ENCODE measurements around the gene AP3B1. TPM values are rescaled to one million over a fixed set of nuclear protein-coding genes. Genes with fewer than 3 reads are reported as not detected.
A peak's percentile ranks its signal among the peaks of the same experiment; 100 is the strongest.

The AP3B1 gene
- total and polyA plus RNA-seq, 4 donors, result 24.7 to 46.4 (median 35.9) TPM

DNA sequence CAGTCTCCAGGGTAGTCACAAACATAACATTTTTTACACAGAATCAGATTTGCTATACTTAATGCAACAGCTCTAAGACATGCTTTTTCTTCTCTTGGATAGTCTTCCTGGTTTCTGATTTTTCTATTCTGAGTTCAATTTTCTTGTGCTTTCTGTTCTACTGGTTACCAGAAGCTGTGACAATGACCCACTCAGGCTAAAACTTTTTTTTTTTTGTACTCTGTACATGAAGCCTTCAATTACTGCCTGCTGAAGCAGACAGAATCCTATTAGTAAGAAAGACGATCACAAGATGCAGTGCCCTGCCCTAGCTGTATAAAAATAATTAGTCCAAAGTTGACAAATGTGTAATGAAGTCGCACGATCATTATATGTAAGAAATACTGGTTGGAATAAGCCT is 287.3 kb downstream of the AP3B1 start:
- no peak for DNase-seq (ENCODE audit: low read depth in 4 of 6, low spot score in 6 of 6)
- H3K27me3 ChIP-seq (ENCODE audit: control insufficient read depth, insufficient read depth, low read length), result peaks cover 11% of the 10 kb centered on the region
- no peaks in the 10 kb centered on the region for H3K36me3 ChIP-seq (ENCODE audit: control insufficient read depth, insufficient read depth, low read length)
- no peak overlapping the region for H3K27ac ChIP-seq (ENCODE audit: low read depth, low read length)
- H3K9me3 ChIP-seq (ENCODE audit: control insufficient read depth, insufficient read depth, low read length), result no peaks in the 10 kb centered on the region
- no peak overlapping the region for H3K4me3 ChIP-seq (ENCODE audit: low read depth, low read length)
- no CpG with 5 or more reads among the region's 3 CpGs for whole genome bisulfite sequencing (ENCODE audit: insufficient coverage)
- peaks cover 5% of the 10 kb centered on the region for H3K4me1 ChIP-seq (ENCODE audit: control insufficient read depth, insufficient read depth, low read length)

DNA sequence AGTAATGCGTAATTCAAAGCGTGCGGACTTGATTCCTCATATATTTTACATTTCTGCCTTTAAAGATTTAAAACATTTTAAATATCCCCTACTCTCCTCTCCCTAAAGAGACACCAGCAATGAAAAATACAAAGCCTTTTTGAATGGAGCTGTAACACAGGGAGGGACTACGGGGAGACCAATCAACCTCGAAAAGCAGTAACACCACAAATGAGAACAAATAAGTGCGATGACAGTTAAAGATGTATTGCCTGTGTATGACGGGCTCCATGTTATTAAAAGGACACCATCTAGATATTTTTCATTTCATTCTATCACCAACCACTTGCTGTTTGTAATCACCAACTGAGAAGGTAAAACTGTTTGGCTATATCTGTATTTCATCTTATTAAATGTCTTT is 288.0 kb downstream of the AP3B1 start:
- no CpG with 5 or more reads among the region's 7 CpGs for WGBS (ENCODE audit: insufficient coverage)
- peaks cover 5% of the 10 kb centered on the region for H3K4me1 ChIP-seq (ENCODE audit: control insufficient read depth, insufficient read depth, low read length)
- no peaks in the 10 kb centered on the region for H3K9me3 ChIP-seq (ENCODE audit: control insufficient read depth, insufficient read depth, low read length)
- no peak overlapping the region for H3K4me3 ChIP-seq (ENCODE audit: low read depth, low read length)
- H3K27me3 ChIP-seq (ENCODE audit: control insufficient read depth, insufficient read depth, low read length), result peaks cover 11% of the 10 kb centered on the region
- no peaks in the 10 kb centered on the region for H3K36me3 ChIP-seq (ENCODE audit: control insufficient read depth, insufficient read depth, low read length)
- no peak for DNase-seq (ENCODE audit: low read depth in 4 of 6, low spot score in 6 of 6)
- no peak overlapping the region for H3K27ac ChIP-seq (ENCODE audit: low read depth, low read length)

DNA sequence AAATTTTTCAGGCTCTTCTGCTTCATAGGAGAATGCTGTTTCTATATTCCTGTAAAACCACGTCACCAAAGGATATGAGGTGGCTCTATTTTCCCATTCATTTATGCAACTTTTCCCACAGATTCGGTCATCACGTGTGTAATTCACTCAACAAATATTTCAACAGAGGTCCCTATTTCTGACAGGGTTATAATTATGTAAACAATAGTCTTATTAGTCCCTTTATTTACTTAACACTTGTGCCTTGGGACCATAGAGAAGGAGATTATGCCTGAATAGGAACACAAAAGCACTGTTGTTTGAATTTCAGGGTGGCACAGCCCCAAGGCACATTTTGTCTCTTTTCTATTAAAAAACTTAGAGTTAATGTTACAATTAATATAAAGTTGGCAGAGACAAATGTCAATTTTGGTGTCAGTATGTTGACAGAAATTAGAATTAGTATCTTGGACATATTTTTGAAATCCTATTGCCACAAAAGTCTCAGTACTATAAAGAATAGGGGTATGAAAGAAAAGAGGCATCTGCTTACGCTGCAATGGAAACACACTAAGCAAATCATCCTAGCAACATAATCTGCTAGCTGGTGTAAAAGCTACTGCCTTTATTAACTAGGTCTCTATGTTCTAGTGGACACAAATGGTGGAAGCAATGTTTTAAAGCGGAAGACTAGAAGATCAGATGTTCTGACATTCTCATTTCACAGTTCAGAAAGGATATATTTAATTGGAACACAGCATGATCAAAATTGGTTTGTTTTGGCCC is 289.3 kb downstream of the AP3B1 start:
- no CpG with 5 or more reads among the region's 5 CpGs for WGBS (ENCODE audit: insufficient coverage)
- no peak overlapping the region for H3K4me3 ChIP-seq (ENCODE audit: low read depth, low read length)
- H3K27ac ChIP-seq (ENCODE audit: low read depth, low read length), result no peak overlapping the region
- H3K36me3 ChIP-seq (ENCODE audit: control insufficient read depth, insufficient read depth, low read length), result no peaks in the 10 kb centered on the region
- no peaks in the 10 kb centered on the region for H3K9me3 ChIP-seq (ENCODE audit: control insufficient read depth, insufficient read depth, low read length)
- H3K27me3 ChIP-seq (ENCODE audit: control insufficient read depth, insufficient read depth, low read length), result peaks cover 11% of the 10 kb centered on the region
- H3K4me1 ChIP-seq (ENCODE audit: control insufficient read depth, insufficient read depth, low read length), result peaks cover 5% of the 10 kb centered on the region
- DNase-seq (ENCODE audit: low read depth in 4 of 6, low spot score in 6 of 6), result peak in 1 of 6 donors; percentile 33

DNA sequence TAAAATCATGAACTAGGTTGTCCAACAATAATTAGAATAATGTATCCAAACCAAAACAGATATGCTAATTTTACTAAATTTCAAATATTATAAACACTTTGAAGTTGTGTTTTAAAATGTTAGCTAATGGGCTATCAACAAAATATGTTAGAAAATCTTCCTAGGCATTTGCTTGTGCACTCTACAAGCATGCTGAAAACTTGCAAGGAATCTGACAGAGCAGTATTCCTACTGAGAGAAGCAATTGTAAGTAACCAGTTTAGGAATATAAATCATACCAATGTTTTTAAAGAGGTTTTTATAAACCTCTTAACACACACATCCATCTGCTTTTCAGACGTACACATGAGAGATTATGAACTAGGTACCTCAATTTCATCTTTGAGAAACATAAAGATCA is 289.9 kb downstream of the AP3B1 start:
- H3K27me3 ChIP-seq (ENCODE audit: control insufficient read depth, insufficient read depth, low read length), result peaks cover 11% of the 10 kb centered on the region
- H3K27ac ChIP-seq (ENCODE audit: low read depth, low read length), result no peak overlapping the region
- H3K36me3 ChIP-seq (ENCODE audit: control insufficient read depth, insufficient read depth, low read length), result no peaks in the 10 kb centered on the region
- H3K4me1 ChIP-seq (ENCODE audit: control insufficient read depth, insufficient read depth, low read length), result peaks cover 5% of the 10 kb centered on the region
- WGBS (ENCODE audit: insufficient coverage), result no CpG with 5 or more reads among the region's 1 CpG
- H3K9me3 ChIP-seq (ENCODE audit: control insufficient read depth, insufficient read depth, low read length), result no peaks in the 10 kb centered on the region
- H3K4me3 ChIP-seq (ENCODE audit: low read depth, low read length), result no peak overlapping the region
- DNase-seq (ENCODE audit: low read depth in 4 of 6, low spot score in 6 of 6), result no peak

DNA sequence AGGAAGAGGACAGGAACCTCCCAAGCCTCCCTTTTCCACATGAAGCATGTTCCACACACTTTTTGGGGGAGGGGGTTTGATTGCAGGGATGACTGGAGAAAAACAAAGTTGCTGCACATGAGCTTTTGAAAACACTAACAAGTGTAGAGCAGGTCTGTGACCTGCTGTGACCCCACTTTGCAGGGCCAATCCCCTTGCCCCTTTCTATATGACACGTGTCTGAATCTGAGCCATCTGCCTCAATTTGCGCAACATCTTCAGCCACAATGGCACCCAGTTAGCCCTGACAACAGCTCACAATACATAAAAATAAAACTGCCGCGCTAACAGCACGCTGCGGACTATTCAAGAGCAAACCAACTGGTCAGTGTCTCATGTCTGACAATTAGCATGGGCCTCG is 290.6 kb downstream of the AP3B1 start:
- 57% methylated on average over 6 of the region's 7 CpGs for WGBS (ENCODE audit: insufficient coverage)
- no peaks in the 10 kb centered on the region for H3K36me3 ChIP-seq (ENCODE audit: control insufficient read depth, insufficient read depth, low read length)
- H3K27ac ChIP-seq (ENCODE audit: low read depth, low read length), result no peak overlapping the region
- no peak overlapping the region for H3K4me3 ChIP-seq (ENCODE audit: low read depth, low read length)
- no peaks in the 10 kb centered on the region for H3K9me3 ChIP-seq (ENCODE audit: control insufficient read depth, insufficient read depth, low read length)
- peaks cover 13% of the 10 kb centered on the region for H3K27me3 ChIP-seq (ENCODE audit: control insufficient read depth, insufficient read depth, low read length)
- DNase-seq (ENCODE audit: low read depth in 4 of 6, low spot score in 6 of 6), result peak in 2 of 6 donors; percentile 17 to 53
- peaks cover 5% of the 10 kb centered on the region for H3K4me1 ChIP-seq (ENCODE audit: control insufficient read depth, insufficient read depth, low read length)

DNA sequence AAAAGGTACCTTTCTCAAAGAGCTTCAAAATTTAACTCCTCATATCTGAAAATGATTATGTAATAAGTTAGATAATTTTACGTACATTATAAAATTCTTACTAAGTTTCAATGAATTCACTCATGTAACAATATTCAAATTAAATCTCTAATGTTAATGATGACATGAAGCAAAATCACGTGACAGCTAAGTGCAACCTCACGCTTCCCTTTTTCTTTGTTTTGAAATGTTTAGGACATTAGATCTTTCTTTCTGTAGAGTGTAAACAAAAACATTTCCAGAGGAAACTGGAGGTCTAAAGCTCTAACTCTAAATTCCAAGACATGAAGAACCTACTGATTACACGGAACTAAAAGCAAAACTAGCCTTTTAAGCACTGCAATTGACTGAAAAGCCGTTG is 291.0 kb downstream of the AP3B1 start:
- Histone ChIP-seq H3K9me3 (ENCODE audit: control insufficient read depth, insufficient read depth, low read length) (no peaks in the 10 kb centered on the region), H3K27me3 (ENCODE audit: control insufficient read depth, insufficient read depth, low read length) (peaks cover 13% of the 10 kb centered on the region), H3K36me3 (ENCODE audit: control insufficient read depth, insufficient read depth, low read length) (peaks cover 3% of the 10 kb centered on the region), H3K4me3 (ENCODE audit: low read depth, low read length) (no peak overlapping the region), H3K27ac (ENCODE audit: low read depth, low read length) (no peak overlapping the region), H3K4me1 (ENCODE audit: control insufficient read depth, insufficient read depth, low read length) (peaks cover 5% of the 10 kb centered on the region)
- WGBS (ENCODE audit: insufficient coverage), result 81% methylated on average over 2 of the region's 5 CpGs
- no peak for DNase-seq (ENCODE audit: low read depth in 4 of 6, low spot score in 6 of 6)

DNA sequence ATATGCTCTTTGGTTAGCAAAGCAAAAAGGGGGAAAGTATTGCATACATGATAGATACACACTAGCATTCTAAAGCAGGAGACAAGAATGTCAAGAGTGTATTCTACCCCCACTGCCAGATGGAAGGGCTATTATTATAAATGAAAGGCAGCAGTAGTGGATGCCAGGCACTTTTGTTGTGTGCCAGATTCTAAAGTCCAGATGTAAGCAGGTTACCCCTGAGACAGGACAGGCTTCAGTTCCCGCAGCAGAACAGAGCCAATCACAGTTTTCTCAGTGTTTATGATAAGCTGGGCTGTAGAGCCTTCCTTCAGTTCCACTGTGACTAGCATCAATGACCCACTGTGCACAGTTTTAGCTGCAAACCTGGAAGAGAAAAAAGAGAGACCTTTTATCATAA is 291.8 kb downstream of the AP3B1 start:
- Histone ChIP-seq H3K36me3 (ENCODE audit: control insufficient read depth, insufficient read depth, low read length) (peaks cover 3% of the 10 kb centered on the region), H3K27me3 (ENCODE audit: control insufficient read depth, insufficient read depth, low read length) (peaks cover 13% of the 10 kb centered on the region), H3K27ac (ENCODE audit: low read depth, low read length) (no peak overlapping the region), H3K4me1 (ENCODE audit: control insufficient read depth, insufficient read depth, low read length) (peaks cover 5% of the 10 kb centered on the region), H3K4me3 (ENCODE audit: low read depth, low read length) (no peak overlapping the region), H3K9me3 (ENCODE audit: control insufficient read depth, insufficient read depth, low read length) (no peaks in the 10 kb centered on the region)
- no CpG with 5 or more reads among the region's 1 CpG for WGBS (ENCODE audit: insufficient coverage)
- DNase-seq (ENCODE audit: low read depth in 4 of 6, low spot score in 6 of 6), result peak in 2 of 6 donors; percentile 27 to 46

DNA sequence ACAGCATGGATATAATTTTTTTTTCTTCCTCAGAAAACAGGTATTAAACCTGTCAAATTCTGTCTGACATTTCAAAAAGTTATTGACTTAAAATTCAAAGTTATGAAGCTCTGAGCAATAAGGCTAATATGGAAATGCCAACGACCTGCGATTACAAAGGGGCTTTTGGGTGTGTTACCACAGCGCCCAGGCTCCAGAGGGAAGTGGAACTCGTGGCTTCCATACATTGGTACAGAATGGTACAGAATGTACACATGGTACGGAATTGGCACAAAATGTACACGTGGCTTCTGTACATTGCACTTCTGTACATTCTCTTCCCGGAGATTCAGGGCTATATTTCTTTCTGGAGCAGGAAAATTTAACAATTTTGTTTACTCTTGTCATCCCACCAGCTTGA is 293.3 kb downstream of the AP3B1 start:
- Histone ChIP-seq H3K4me3 (ENCODE audit: low read depth, low read length) (no peak overlapping the region), H3K27ac (ENCODE audit: low read depth, low read length) (no peak overlapping the region), H3K4me1 (ENCODE audit: control insufficient read depth, insufficient read depth, low read length) (peaks cover 5% of the 10 kb centered on the region), H3K9me3 (ENCODE audit: control insufficient read depth, insufficient read depth, low read length) (no peaks in the 10 kb centered on the region), H3K27me3 (ENCODE audit: control insufficient read depth, insufficient read depth, low read length) (peaks cover 13% of the 10 kb centered on the region), H3K36me3 (ENCODE audit: control insufficient read depth, insufficient read depth, low read length) (peaks cover 3% of the 10 kb centered on the region)
- no peak for DNase-seq (ENCODE audit: low read depth in 4 of 6, low spot score in 6 of 6)
- 95% methylated on average over 7 of the region's 7 CpGs for WGBS (ENCODE audit: insufficient coverage)

DNA sequence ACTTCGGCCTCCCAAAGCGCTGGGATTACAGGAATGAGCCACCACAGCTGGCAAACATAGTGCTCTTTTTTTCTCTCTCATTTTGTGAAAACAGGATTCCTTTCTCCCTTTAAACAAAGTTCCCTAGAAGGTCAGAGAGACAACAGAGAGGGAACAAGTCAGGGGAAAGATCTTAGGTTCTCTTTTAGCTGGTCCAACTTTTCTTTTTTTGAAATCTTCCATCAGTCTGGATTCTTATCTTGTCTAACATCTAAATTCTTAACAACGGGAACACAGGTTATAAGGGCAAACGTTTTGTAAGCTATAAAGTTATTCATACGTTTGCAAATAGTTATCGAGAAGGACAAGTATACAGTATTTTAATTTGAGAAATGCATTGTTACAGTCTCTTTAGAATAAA is 294.3 kb downstream of the AP3B1 start:
- Histone ChIP-seq H3K27ac (ENCODE audit: low read depth, low read length) (no peak overlapping the region), H3K9me3 (ENCODE audit: control insufficient read depth, insufficient read depth, low read length) (no peaks in the 10 kb centered on the region), H3K27me3 (ENCODE audit: control insufficient read depth, insufficient read depth, low read length) (peaks cover 13% of the 10 kb centered on the region), H3K4me3 (ENCODE audit: low read depth, low read length) (no peak overlapping the region), H3K36me3 (ENCODE audit: control insufficient read depth, insufficient read depth, low read length) (peaks cover 3% of the 10 kb centered on the region), H3K4me1 (ENCODE audit: control insufficient read depth, insufficient read depth, low read length) (peaks cover 5% of the 10 kb centered on the region)
- WGBS (ENCODE audit: insufficient coverage), result 100% methylated on average over 1 of the region's 6 CpGs
- no peak for DNase-seq (ENCODE audit: low read depth in 4 of 6, low spot score in 6 of 6)

DNA sequence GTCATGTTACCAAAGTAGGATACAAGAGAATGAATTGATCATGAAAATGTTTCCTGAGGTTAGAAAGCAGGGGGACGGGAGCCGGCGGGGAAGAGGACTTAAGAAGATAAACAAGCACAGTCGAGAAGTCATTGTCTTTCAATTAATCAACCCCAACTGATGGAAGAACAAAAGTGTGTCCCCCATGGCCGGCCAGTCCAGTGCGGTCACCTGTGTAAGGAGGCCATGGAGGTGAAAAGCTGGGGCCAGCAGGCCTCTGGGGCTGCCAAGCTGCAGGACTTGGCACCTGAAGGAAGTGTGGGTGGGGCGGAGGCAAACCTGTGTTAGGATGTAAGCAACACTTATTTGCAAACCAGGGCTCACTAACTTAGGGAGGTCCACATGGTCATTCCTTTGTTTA is 295.1 kb downstream of the AP3B1 start:
- no peak overlapping the region for H3K4me3 ChIP-seq (ENCODE audit: low read depth, low read length)

More for the DNA sequence above, 295.1 kb downstream of the AP3B1 start:
- no peak for DNase-seq (ENCODE audit: low read depth in 4 of 6, low spot score in 6 of 6)
- Histone ChIP-seq H3K27ac (ENCODE audit: low read depth, low read length) (no peak overlapping the region), H3K4me1 (ENCODE audit: control insufficient read depth, insufficient read depth, low read length) (peaks cover 5% of the 10 kb centered on the region), H3K27me3 (ENCODE audit: control insufficient read depth, insufficient read depth, low read length) (peaks cover 11% of the 10 kb centered on the region), H3K36me3 (ENCODE audit: control insufficient read depth, insufficient read depth, low read length) (peaks cover 3% of the 10 kb centered on the region), H3K9me3 (ENCODE audit: control insufficient read depth, insufficient read depth, low read length) (no peaks in the 10 kb centered on the region)
- 92% methylated on average over 7 of the region's 7 CpGs for WGBS (ENCODE audit: insufficient coverage)

Measured in spinal cord (tissue), 10 donors.